Breast epithelium (tissue), 3 donors: Measurements from ENCODE around the gene SPATA17.

Source experiments
- POLR2A ChIP-seq: fragments of 450-650 bp; IDR thresholded peaks from one replicate; pipeline ENCODE4 v1.6.1; 2016; ENCODE audit warnings: antibody characterized with exemption, mild to moderate bottlenecking, moderate library complexity
- POLR2AphosphoS5 ChIP-seq, 3 donors: sonication (generic); formaldehyde crosslinking; IDR thresholded peaks; one replicate each; pipeline ENCODE4 v1.6.1; 2017; ENCODE audit warnings: antibody characterized with exemption in 3 of 3
- TF ChIP-seq, protein P1 (sequence below), 3 donors: fragments of 450-650 bp; IDR thresholded peaks; one replicate each; pipeline ENCODE4 v1.5.1; 2016 to 2017; ENCODE audit warnings: antibody characterized with exemption in 3 of 3, mild to moderate bottlenecking in 3 of 3, moderate library complexity in 3 of 3

DNA sequence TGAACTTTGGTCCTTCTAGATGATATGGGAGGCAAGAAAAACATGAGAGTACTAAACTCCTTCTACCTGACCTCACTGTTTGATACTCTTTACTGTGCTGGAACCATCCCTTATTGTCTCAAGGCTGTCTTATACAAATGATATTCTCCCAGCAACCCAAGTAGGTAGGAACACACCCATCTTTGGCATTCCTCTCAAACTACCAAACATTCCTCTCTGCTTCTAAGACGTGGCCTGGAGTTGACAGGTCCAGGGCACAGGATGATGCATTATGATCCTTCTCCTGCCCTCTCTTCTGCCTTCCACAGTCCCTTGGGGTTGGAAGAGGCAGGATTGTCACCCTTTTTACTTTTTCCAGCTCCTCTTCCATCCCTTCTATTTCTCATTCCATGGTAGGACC is 90.5 kb downstream of the SPATA17 start:
- TF ChIP-seq, protein P1, sequence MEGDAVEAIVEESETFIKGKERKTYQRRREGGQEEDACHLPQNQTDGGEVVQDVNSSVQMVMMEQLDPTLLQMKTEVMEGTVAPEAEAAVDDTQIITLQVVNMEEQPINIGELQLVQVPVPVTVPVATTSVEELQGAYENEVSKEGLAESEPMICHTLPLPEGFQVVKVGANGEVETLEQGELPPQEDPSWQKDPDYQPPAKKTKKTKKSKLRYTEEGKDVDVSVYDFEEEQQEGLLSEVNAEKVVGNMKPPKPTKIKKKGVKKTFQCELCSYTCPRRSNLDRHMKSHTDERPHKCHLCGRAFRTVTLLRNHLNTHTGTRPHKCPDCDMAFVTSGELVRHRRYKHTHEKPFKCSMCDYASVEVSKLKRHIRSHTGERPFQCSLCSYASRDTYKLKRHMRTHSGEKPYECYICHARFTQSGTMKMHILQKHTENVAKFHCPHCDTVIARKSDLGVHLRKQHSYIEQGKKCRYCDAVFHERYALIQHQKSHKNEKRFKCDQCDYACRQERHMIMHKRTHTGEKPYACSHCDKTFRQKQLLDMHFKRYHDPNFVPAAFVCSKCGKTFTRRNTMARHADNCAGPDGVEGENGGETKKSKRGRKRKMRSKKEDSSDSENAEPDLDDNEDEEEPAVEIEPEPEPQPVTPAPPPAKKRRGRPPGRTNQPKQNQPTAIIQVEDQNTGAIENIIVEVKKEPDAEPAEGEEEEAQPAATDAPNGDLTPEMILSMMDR (IDR thresholded peaks at IDR 0.05): no peak
- no peak for TF ChIP-seq POLR2AphosphoS5 (IDR thresholded peaks at IDR 0.05)
- no peak for TF ChIP-seq POLR2A
